Mammary epithelial cell (primary cell): ENCODE results near the gene CCP110.

Experiments
- EZH2 ChIP-seq: IDR thresholded peaks from 2 replicates; pipeline ENCODE4 v1.6.1; 2012; ENCODE audit warnings: low read length, inconsistent platforms, borderline replicate concordance
- TF ChIP-seq, protein P1 (sequence below), 2 donors: IDR thresholded peaks in 1 of 2; conservative IDR thresholded peaks in 1 of 2; 2 replicates each; pipeline ENCODE4 v1.5.1; 2011 to 2012; ENCODE audit warnings: inconsistent platforms in 2 of 2, low read length in 2 of 2, mild to moderate bottlenecking in 2 of 2, control low read depth in 1 of 2, low read depth in 1 of 2; ENCODE audit not compliant: insufficient read depth in 1 of 2; ENCODE audit errors: extremely low read depth in 1 of 2

GRCh38 chr16:19490619-19491018 lies 33.1 kb upstream of the CCP110 start:
- TF ChIP-seq, protein P1, sequence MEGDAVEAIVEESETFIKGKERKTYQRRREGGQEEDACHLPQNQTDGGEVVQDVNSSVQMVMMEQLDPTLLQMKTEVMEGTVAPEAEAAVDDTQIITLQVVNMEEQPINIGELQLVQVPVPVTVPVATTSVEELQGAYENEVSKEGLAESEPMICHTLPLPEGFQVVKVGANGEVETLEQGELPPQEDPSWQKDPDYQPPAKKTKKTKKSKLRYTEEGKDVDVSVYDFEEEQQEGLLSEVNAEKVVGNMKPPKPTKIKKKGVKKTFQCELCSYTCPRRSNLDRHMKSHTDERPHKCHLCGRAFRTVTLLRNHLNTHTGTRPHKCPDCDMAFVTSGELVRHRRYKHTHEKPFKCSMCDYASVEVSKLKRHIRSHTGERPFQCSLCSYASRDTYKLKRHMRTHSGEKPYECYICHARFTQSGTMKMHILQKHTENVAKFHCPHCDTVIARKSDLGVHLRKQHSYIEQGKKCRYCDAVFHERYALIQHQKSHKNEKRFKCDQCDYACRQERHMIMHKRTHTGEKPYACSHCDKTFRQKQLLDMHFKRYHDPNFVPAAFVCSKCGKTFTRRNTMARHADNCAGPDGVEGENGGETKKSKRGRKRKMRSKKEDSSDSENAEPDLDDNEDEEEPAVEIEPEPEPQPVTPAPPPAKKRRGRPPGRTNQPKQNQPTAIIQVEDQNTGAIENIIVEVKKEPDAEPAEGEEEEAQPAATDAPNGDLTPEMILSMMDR (conservative IDR thresholded peaks at IDR 0.05 in 1 of 2, IDR thresholded peaks at IDR 0.05 in 1 of 2; ENCODE audit: extremely low read depth in 1 of 2, insufficient read depth in 1 of 2, low read depth in 1 of 2, low read length in 2 of 2): no peak
- TF ChIP-seq EZH2: no peak
